ENCODE results near the gene GFOD2. TPM values are rescaled to one million over a fixed set of nuclear protein-coding genes. Genes with fewer than 3 reads are reported as not detected.
"Not testable (repeated sequence)": the region's sequence is repeated elsewhere in the genome, so short reads cannot be mapped to it uniquely, and the experiment has no call there.

Gene GFOD2
- total RNA-seq, 1 experiment from 2014 or later = 13.4 TPM

DNA sequence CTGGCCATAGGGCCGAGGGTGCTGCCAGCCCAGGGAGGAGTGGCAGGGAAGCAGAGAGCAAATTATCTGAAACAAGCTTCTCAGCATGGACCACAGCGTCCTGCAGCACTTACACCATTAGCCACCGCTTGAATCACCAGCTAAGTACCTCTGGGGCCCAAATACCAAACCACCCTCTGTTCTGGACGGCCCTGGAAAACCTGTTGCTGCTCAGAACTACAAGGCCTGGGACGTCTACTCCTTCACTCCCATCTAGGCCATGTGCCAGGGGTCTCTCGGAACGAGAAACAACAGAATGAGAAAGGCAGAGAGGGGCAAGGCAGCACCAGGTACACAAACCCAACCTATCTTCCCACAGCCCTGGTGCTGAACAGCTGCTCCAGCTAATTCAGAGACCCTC is 39.9 kb upstream of the GFOD2 start:
- H3K9me3 ChIP-seq = no peaks in the 10 kb centered on the region
- no peaks in the 10 kb centered on the region for H3K4me1 Mint-ChIP-seq (ENCODE audit: low read depth, unreplicated experiment)
- peaks cover 4% of the 10 kb centered on the region for H3K36me3 ChIP-seq (ENCODE audit: control insufficient read depth, insufficient read depth, low read length)
- DNase-seq = no peak
- H3K4me3 ChIP-seq (ENCODE audit: low read depth, low read length) = no peak overlapping the region
- no TSS peak for BruUV-seq (replicated peaks)
- ChIA-PET POLR2A (no interaction called here), CTCF (no interaction called here)
- no peak for TF ChIP-seq CTCF (IDR thresholded peaks at IDR 0.05; ENCODE audit: insufficient read depth in 1 of 2, low read depth in 1 of 2, low read length in 1 of 2, severe bottlenecking in 1 of 2, unreplicated experiment in 1 of 2)
- peaks cover 27% of the 10 kb centered on the region for H3K36me3 Mint-ChIP-seq (ENCODE audit: insufficient read depth, unreplicated experiment)
- no peaks in the 10 kb centered on the region for H3K27me3 Mint-ChIP-seq (ENCODE audit: insufficient read depth, unreplicated experiment)
- H3K4me1 ChIP-seq = no peaks in the 10 kb centered on the region
- H3K4me3 Mint-ChIP-seq (ENCODE audit: unreplicated experiment) = no peak overlapping the region
- no peaks in the 10 kb centered on the region for H3K9me3 Mint-ChIP-seq (ENCODE audit: unreplicated experiment)
- intact Hi-C loops (cut with micrococcal nuclease; ENCODE audit: unreplicated experiment) = no loop called here
- no peaks in the 10 kb centered on the region for H3K27me3 ChIP-seq (replicated peaks; ENCODE audit: control insufficient read depth, insufficient read depth, low read length)
- no peak overlapping the region for H3K27ac Mint-ChIP-seq (ENCODE audit: unreplicated experiment)

- H3K4me3 ChIP-seq (ENCODE audit: low read depth, low read length) = no peak overlapping the region
- CTCF ChIA-PET = interaction anchor here (0.7 kb wide), 1 partner anchor 98 kb away, joined by 3 read pairs; the partner anchor contains the start of gene ACD
Observed at GRCh38 chr16:67758006-67758405, 38.9 kb upstream of the GFOD2 start.

GRCh38 chr16:67752641-67753040 is 33.5 kb upstream of the GFOD2 start:
- no peak for TF ChIP-seq CTCF (IDR thresholded peaks at IDR 0.05; ENCODE audit: insufficient read depth in 1 of 2, low read depth in 1 of 2, low read length in 1 of 2, severe bottlenecking in 1 of 2, unreplicated experiment in 1 of 2)
- intact Hi-C loops (cut with micrococcal nuclease; ENCODE audit: unreplicated experiment) = no loop called here
- peaks cover 5% of the 10 kb centered on the region for H3K36me3 Mint-ChIP-seq (ENCODE audit: insufficient read depth, unreplicated experiment)
- H3K27me3 ChIP-seq (replicated peaks; ENCODE audit: control insufficient read depth, insufficient read depth, low read length) = no peaks in the 10 kb centered on the region
- BruUV-seq (replicated peaks) = no TSS peak
- ChIA-PET POLR2A (no interaction called here), CTCF (interaction anchor here (0.6 kb wide), 1 partner anchor 35 kb away, joined by 3 read pairs; no protein-coding TSS in a partner anchor)
- no peak overlapping the region for H3K4me3 ChIP-seq (ENCODE audit: low read depth, low read length)
- no peak overlapping the region for H3K27ac Mint-ChIP-seq (ENCODE audit: unreplicated experiment)
- no peaks in the 10 kb centered on the region for H3K27me3 Mint-ChIP-seq (ENCODE audit: insufficient read depth, unreplicated experiment)
- no peak for DNase-seq
- no peak overlapping the region for H3K4me3 Mint-ChIP-seq (ENCODE audit: unreplicated experiment)
- no peaks in the 10 kb centered on the region for H3K9me3 ChIP-seq
- no peaks in the 10 kb centered on the region for H3K4me1 ChIP-seq
- H3K36me3 ChIP-seq (ENCODE audit: control insufficient read depth, insufficient read depth, low read length) = no peaks in the 10 kb centered on the region; the same call in 1 of the 2 replicates
- peaks cover 6% of the 10 kb centered on the region for H3K4me1 Mint-ChIP-seq (ENCODE audit: low read depth, unreplicated experiment)
- H3K9me3 Mint-ChIP-seq (ENCODE audit: unreplicated experiment) = no peaks in the 10 kb centered on the region

More at GRCh38 chr16:67758006-67758405, 38.9 kb upstream of the GFOD2 start:
- Histone ChIP-seq H3K36me3 (ENCODE audit: control insufficient read depth, insufficient read depth, low read length) (peaks cover 4% of the 10 kb centered on the region), H3K27me3 (replicated peaks; ENCODE audit: control insufficient read depth, insufficient read depth, low read length) (no peaks in the 10 kb centered on the region), H3K9me3 (no peaks in the 10 kb centered on the region), H3K4me1 (no peaks in the 10 kb centered on the region)
- H3K9me3 Mint-ChIP-seq (ENCODE audit: unreplicated experiment) = no peaks in the 10 kb centered on the region
- POLR2A ChIA-PET = no interaction called here
- no peak overlapping the region for H3K4me3 Mint-ChIP-seq (ENCODE audit: unreplicated experiment)
- no peaks in the 10 kb centered on the region for H3K27me3 Mint-ChIP-seq (ENCODE audit: insufficient read depth, unreplicated experiment)
- intact Hi-C loops (cut with micrococcal nuclease; ENCODE audit: unreplicated experiment) = no loop called here
- no peak overlapping the region for H3K27ac Mint-ChIP-seq (ENCODE audit: unreplicated experiment)
- no peak for DNase-seq
- BruUV-seq (replicated peaks) = no TSS peak
- peaks cover 21% of the 10 kb centered on the region for H3K36me3 Mint-ChIP-seq (ENCODE audit: insufficient read depth, unreplicated experiment)
- H3K4me1 Mint-ChIP-seq (ENCODE audit: low read depth, unreplicated experiment) = no peaks in the 10 kb centered on the region
- TF ChIP-seq CTCF (IDR thresholded peaks at IDR 0.05; ENCODE audit: insufficient read depth in 1 of 2, low read depth in 1 of 2, low read length in 1 of 2, severe bottlenecking in 1 of 2, unreplicated experiment in 1 of 2) = no peak

- POLR2A ChIA-PET; H3K9me3 ChIP-seq; DNase-seq; H3K27me3 Mint-ChIP-seq (ENCODE audit: insufficient read depth, unreplicated experiment); H3K9me3 Mint-ChIP-seq (ENCODE audit: unreplicated experiment); H3K4me1 ChIP-seq; H3K36me3 Mint-ChIP-seq (ENCODE audit: insufficient read depth, unreplicated experiment); H3K4me3 Mint-ChIP-seq (ENCODE audit: unreplicated experiment); H3K27me3 ChIP-seq (replicated peaks; ENCODE audit: control insufficient read depth, insufficient read depth, low read length); H3K36me3 ChIP-seq (ENCODE audit: control insufficient read depth, insufficient read depth, low read length); BruUV-seq (replicated peaks); H3K27ac Mint-ChIP-seq (ENCODE audit: unreplicated experiment); H3K4me3 ChIP-seq (ENCODE audit: low read depth, low read length); H3K4me1 Mint-ChIP-seq (ENCODE audit: low read depth, unreplicated experiment); intact Hi-C loops (cut with micrococcal nuclease; ENCODE audit: unreplicated experiment): not testable (repeated sequence)
- CTCF ChIA-PET = interaction anchor here (1.1 kb wide), 1 partner anchor 55 kb away, joined by 3 read pairs; the partner anchor contains the start of genes RANBP10 and TSNAXIP1
Observed at GRCh38 chr16:67751331-67751730, 32.2 kb upstream of the GFOD2 start.
